GM19193 (cell line): Measurements from ENCODE around the gene PLEKHG4B.

Experiments used
- POLR2A ChIP-seq: IDR thresholded peaks from 4 replicates; pipeline ENCODE4 v1.6.1; 2011; ENCODE audit not compliant: insufficient read depth, insufficient read length; ENCODE audit errors: extremely low read depth

PLEKHG4B gene

DNA sequence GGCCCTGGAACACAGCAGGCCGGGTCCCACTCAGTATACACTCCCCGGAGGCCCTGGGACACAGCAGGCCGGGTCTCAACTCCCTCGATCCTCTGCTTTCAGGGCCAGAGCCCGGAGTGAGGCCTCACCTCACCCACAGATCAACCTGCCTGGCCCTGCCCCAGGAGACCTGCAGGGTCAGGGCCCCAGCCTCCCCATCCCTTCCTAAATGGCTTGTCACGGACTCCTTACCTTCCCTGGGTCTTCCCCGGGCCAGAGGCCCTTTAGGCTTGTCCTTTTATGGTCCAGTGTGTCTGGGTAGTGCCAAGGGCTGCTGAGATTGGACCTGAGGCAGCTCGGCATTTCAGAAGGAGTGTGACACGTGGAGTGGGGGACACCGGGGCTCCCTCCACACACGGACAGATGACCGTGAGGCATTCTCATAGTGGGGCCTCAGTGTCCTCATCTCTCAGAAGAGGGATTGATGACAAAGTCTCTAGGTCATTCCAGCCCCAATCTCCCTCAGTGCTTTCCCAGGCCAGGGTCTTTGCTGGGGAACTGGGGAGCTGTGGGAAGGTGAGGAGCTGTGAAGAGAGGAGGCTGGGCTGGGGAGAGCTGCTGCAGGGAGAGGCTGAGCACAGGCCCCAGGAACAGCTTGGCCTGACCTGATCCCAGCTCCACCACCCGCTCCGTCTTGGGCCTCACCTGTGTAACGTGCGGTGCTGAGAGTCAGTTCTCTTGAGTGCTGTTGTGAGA, 18.0 kb upstream of the PLEKHG4B start:
- no peak for TF ChIP-seq POLR2A

DNA sequence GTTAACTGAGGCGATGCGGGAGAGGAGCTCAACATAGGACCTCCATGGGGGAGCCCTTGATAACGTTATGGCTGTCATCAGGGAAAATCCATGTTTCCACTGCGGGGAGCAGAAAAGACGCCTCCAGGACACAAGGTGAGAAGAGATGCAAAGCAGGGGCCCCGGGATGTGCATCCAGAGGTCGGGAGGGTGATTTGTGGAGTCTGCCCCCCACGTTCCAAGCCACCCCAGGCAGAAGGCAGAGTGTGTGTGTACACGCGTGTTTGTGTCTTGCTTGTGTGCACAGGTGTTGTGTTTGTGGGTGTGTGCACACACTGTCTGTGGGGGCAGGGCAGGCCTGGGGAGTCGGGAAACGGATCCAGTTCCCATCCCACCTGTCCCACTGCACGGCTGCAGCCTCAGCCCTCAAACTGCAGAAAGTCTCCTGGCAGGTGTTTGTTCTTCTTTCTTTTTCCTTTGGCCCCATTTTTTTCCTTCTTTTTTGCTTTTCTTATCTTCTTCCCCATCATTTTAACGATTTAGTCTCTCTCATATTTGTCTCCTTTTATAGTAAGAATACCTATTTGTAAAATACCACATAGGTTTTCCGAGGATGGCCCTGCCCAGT, 17.4 kb upstream of the PLEKHG4B start:
- no peak for TF ChIP-seq POLR2A

- TF ChIP-seq POLR2A: no peak
Measured at GRCh38 chr5:75331-76320, 16.3 kb upstream of the PLEKHG4B start.

GRCh38 chr5:76358-77169, 15.4 kb upstream of the PLEKHG4B start:
- no peak for TF ChIP-seq POLR2A

DNA sequence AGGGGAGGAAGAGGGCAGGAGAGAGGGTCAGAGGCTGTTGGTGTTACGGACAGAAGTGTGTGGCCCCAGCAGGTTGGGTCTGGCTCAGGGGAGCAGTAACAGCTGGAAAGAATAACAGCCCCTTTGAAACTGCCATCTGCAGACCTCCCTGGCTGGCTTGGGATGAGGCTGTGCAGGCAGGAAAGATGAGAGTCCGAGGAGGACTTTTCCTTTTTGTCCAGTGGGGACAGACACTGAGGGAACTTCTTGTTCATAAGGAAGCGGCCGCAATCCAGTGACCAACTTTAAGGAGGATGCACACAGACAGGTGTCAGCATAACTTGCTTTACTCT, 14.8 kb upstream of the PLEKHG4B start:
- TF ChIP-seq POLR2A: no peak

DNA sequence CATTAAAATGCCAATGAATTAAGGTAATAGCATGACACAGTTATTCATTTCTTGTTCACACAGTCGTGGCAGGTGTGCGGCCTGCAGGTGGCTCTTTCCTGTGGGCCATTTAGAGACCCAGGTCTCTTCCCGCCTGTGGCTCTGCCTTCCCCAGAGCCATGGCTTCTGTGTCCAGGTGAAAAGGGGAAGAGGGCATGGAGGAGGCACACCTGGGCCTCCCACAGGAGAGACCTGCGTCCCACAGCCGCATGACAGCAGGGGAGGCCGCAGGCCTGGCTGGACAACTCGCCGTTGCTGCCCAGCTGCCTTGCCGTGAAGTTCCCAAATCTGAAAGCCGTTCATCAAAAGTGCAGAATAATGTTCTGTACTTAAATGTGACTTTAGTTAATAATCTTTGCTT, 14.4 kb upstream of the PLEKHG4B start:
- no peak for TF ChIP-seq POLR2A

GRCh38 chr5:77957-78804, 13.8 kb upstream of the PLEKHG4B start:
- no peak for TF ChIP-seq POLR2A

DNA sequence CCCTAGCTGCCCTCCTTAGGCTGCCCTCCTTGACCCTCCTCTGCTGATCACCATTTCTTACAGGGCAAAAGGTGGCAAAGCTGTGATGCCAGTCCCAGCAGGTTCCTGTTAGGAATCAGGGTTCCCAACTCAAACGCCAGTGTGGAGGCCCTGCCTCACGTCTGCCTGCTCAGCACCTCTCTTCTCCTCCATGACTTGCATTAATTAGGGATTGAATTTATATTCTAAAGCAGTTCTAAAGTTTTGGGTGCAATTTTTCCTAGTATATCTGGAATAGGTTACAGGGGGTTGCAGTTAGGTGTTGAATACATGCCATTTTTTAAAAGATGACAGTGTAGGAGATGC, 13.2 kb upstream of the PLEKHG4B start:
- no peak for TF ChIP-seq POLR2A

GRCh38 chr5:79263-79662, 12.7 kb upstream of the PLEKHG4B start:
- TF ChIP-seq POLR2A: no peak

DNA sequence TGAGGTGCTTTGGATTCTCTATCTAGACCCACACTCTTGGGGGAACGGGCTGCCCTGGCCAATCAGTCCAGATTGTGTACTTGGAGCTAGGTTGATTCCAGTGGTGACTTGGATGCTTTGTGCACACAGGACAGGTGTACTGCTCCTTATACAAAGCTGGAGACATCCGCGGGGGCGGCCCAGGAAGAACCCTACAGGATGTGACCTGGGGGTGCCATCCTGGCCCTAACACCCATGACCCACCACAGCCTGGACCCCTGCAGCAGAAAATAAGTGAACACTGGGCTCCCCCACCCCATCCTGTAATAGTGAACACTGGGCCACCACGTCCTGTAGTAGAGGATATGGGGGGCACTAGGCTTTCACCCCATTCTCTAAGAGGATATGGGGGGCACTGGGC, 12.1 kb upstream of the PLEKHG4B start:
- TF ChIP-seq POLR2A: no peak

DNA sequence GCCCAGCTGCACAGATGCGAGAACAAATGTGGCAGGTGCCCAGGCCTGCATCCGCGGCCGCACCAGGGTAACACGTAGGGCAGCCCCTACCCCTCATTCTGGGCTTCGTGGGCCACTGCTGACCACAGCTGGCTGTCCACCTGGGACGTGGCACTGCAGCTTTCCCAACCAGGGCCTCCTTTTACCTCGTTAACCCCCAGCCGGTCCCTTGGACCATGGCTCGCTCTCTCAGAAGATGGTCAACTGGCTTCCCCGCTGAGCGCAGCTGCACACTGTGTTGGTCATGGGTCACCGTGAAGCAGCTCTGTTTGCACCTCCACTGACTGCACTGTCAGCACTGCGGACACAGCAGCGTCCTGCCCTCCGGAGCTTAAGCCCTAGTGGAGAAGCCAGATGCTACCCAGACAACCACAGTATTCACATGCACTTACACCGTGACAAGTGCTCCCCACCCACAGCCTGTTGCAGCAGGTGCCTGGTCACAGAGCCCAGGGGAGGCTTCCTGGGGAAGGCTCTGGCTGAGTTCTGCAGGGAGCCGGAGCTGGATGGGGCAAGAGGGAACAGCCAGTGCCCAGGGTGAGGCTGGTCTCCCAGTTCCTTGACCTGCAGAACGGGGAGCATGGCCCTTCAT, 10.5 kb upstream of the PLEKHG4B start:
- no peak for TF ChIP-seq POLR2A

DNA sequence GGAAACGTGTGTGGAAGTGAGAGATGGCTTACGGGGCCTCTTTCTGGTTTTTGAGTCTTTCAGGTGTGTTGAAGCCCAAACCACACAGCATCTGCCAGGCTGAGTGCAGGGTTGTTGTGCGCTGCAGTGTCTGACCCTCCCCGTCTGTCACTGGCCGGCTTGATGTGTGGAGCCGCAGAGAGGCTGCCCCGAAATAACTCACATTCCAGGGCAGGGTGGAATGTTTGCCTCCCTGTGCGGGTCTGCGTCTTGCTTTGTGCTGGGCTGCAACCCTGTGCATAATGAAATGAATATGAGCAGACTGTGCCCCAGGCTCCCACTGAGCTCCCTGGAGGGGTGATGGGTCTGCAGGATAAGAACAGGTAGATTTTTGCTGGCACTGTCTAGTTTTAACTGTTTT, 9.9 kb upstream of the PLEKHG4B start:
- TF ChIP-seq POLR2A: no peak

DNA sequence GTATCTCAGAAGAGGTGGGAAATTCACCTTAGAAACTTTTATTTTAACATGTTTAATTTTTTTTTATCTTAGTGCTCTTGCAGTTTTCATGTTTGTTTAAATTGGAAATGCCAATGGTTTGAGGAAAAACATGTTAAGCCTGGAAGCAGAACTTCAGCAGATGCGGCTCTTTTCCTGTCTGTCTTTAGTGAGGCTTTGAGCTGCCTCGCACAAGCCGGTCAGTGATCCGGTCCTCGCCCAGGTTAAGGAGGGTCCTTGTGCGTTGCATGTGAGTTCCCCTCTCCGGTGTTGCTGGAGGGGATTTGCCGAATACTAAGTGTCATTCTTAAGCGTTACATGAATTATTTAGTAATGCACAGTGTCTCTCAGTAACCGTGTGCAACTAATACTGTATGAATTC, 9.4 kb upstream of the PLEKHG4B start:
- TF ChIP-seq POLR2A: no peak
